Measurements from ENCODE around the gene MAPKAPK3.

DNA sequence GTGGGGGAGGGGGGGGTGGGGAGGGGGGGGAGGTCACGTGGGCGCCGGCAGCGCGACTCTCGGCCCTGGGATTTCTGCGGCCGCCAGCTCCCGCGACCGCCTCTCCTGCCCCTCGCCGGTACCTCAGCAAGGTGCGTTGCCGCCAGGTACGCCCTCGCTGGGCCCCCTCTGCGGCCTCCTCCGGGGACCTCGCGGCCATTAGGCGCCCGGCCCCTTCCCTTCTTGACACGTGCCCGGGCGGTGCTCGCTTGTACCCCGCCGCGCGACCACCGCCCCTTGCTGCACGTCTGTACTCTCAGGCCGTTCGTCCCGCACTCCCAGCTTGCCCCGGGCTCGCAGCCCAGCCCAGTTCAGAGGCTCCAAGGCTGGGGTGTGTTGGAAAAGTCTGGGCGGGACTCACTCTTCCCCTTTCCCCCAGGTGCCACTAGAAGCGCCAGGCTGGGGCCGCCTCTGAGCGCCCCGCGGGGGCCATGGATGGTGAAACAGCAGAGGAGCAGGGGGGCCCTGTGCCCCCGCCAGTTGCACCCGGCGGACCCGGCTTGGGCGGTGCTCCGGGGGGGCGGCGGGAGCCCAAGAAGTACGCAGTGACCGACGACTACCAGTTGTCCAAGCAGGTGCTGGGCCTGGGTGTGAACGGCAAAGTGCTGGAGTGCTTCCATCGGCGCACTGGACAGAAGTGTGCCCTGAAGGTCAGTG, at the start of gene MAPKAPK3:
- no peak for TF ChIP-seq EZH2phosphoT487 (IDR thresholded peaks at IDR 0.05; ENCODE audit: borderline replicate concordance, low read length)
- TF ChIP-seq, protein P1, sequence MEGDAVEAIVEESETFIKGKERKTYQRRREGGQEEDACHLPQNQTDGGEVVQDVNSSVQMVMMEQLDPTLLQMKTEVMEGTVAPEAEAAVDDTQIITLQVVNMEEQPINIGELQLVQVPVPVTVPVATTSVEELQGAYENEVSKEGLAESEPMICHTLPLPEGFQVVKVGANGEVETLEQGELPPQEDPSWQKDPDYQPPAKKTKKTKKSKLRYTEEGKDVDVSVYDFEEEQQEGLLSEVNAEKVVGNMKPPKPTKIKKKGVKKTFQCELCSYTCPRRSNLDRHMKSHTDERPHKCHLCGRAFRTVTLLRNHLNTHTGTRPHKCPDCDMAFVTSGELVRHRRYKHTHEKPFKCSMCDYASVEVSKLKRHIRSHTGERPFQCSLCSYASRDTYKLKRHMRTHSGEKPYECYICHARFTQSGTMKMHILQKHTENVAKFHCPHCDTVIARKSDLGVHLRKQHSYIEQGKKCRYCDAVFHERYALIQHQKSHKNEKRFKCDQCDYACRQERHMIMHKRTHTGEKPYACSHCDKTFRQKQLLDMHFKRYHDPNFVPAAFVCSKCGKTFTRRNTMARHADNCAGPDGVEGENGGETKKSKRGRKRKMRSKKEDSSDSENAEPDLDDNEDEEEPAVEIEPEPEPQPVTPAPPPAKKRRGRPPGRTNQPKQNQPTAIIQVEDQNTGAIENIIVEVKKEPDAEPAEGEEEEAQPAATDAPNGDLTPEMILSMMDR (IDR thresholded peaks at IDR 0.05; ENCODE audit: low read depth, low read length, poor library complexity, severe bottlenecking): peak; percentile 36

All from DOHH2 (cell line).